GM19324 (cell line): ENCODE results near the gene TRIM44.
"Not testable (repeated sequence)": the region's sequence is repeated elsewhere in the genome, so short reads cannot be mapped to it uniquely, and the experiment has no call there.

Experiments
- ATAC-seq: cut with Tn5 transposase; IDR thresholded peaks from one replicate; pipeline ENCODE4 v1.9.1; 2021; ENCODE audit warnings: mild to moderate bottlenecking, moderate library complexity; ENCODE audit not compliant: unreplicated experiment, low FRiP score

TRIM44 gene

DNA sequence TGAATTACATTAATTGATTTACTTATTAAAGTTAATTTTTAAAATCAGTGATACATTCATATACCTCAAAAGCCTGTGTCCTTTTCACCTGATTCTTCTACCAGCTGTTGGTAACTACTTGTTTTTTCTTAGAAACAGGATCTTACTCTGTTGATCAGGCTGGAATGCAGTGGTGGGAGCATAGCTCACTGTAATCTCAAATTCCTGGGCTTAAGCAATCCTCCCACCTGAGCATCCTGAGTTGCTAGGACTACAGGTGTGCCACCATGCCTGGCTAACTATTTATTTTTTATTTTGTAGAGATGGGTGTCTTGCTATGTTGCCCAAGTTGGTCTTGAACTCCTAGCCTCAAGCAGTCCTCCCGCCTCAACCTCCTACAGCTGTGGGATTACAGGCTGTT is 4.7 kb downstream of the TRIM44 start:
- ATAC-seq: no peak

GRCh38 chr11:35668350-35668749 is 5.8 kb downstream of the TRIM44 start:
- not testable (repeated sequence) for ATAC-seq

- no peak for ATAC-seq
These were observed 9.0 kb downstream of the TRIM44 start for GRCh38 chr11:35671396-35672127.

DNA sequence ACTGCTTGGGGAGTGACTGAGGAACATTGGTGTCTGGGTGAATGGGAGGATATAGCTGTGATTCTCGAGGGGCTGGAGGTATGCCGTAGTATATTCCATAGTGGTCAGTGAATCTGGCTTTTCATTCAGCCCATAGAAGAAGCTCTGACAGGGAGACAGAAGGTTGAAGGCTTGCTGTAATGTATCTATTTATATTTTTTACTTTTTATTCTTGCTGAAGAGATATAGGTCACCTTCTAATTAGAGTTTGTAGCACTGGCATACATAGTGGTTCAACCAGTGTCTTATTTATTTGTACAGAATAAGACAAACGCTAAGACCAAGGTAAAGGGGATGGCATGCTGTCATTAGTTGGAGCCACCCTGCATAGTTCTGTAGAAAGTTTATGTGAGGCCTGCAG is 10.0 kb downstream of the TRIM44 start:
- no peak for ATAC-seq

GRCh38 chr11:35675901-35676610 is 13.5 kb downstream of the TRIM44 start:
- peak; percentile 79 for ATAC-seq

DNA sequence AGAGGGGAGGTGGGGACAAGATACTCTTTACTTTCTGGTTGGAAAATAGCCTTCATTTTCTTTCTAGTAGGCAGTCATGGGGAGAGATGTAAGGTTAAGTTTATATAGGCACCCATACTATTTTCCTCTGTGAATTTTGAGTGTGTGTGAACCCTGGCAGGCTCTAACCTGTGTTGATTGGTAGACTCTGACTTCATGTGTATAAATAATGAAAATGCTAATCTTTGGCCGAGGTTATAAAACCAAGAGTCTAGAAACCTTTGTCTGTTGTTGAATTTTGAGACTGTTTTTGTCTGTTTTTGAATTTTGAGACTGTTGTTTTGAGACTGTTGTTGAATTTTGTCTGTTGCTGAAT is 14.0 kb downstream of the TRIM44 start:
- no peak for ATAC-seq

DNA sequence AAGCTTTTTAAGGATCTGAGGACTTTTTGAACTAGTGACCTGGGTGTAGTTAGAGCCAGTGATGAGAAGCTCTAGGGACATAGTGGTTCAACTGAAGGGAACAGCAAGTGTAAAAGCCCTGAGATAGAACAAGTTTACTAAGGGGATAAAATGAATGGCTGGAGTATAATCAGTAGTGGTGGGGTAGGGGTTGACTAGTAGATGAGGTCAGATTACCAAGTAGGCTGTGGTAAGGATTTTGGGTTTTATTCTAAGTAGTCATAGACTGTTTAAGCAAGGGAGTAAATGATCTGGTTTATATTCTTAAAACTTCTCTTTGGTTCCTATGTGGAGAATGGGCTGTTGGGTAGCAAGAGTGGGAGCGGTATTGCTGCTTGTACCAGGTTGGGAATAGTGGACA is 15.3 kb downstream of the TRIM44 start:
- ATAC-seq: no peak

GRCh38 chr11:35678471-35678870 is 15.9 kb downstream of the TRIM44 start:
- no peak for ATAC-seq

GRCh38 chr11:35678975-35679374 is 16.4 kb downstream of the TRIM44 start:
- ATAC-seq: no peak

DNA sequence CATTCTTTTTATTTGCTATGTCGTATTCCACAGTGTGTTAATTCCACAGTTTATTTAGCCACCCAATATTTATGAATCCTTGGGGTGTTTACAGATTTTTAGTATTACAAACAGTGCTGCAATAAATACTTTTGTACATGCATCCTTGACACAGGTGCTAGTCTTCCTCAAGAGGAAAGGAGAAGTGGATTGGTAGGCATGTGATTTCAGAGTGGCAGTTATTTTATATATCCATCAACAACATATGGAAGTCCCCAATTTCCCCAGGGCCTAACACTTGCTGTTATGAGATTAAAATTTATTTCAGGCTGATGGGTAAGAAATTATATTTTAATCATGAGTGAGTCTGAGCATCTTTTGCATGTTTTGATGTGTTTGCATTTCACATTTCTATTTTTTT is 17.9 kb downstream of the TRIM44 start:
- ATAC-seq: no peak

DNA sequence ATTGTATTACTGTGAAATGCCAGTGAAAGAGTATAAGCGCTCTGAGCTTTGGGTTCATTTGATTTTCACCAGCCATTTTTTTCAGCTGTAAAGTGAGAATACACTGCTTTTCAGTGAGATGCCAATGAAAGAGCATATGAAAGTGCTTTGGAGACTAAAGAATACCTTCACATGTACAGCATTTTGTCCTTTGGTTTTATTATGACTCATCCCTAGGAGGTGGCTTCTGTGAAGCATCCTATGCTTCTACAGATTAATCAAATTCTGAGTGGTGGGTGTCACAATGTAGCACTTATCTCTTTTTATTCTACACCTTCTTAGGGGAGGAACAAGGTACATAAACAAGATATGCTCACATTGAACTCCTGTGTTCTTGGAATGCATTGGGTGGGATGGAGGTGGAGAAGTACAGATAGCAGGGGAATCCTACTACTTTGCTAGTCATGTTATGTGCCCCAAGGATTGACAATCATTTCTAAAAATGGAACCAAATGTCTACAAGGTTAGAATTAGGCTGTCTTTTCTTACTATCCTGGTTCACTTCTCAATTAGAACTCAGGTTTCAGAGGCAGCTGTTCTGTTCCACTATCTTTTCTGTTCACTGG is 18.7 kb downstream of the TRIM44 start:
- no peak for ATAC-seq

- no peak for ATAC-seq
These were observed 19.9 kb downstream of the TRIM44 start for GRCh38 chr11:35682230-35683173.

DNA sequence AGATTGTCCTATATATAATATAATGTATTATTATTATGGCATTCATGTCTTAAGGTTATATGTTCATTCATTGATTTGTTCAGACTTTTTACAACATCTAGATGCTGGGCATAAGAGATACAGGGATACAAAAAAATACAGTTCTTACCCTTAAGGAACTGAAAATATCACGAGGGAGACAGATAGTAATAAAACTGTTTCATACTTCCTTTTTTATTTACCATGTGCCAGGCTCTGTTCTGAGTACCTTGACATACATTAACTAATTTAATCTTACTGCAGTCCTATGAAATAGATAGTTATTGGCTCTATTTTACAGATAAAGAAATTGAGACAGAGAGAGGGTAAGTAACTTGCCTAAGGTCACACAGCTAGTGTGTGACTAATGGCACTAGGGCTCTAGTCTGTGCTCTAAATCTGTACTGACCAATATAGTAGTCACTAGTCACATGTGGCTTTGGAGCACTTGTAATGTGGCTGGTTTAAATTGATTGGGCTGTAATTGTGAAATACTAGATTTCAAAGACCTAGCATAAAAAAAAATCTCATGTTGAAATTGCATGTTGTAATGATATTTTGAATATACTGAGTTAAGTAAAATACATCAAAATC is 21.3 kb downstream of the TRIM44 start:
- peak; percentile 62 for ATAC-seq

GRCh38 chr11:35688023-35688422 is 25.4 kb downstream of the TRIM44 start:
- no peak for ATAC-seq

- ATAC-seq: no peak
These were observed 26.8 kb downstream of the TRIM44 start for GRCh38 chr11:35689081-35689996.

DNA sequence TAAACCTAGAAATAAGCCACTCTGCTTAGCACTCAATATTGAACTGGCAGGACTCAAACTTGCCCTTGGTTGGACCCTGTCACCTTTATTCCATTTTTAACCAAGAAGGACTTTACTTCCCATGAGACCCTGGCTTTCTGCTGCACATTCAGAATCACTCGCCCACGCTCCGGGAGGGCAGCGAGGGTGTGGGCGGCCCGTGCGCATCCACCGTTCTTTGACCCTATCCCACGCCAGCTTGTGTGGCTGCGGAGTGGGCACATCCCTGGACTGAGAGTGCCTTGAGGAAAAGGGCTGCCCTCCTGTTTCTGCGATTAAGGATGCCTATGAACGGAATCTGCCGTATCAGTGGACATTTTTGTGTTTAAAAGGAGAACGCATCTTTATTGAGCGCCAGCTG is 39.6 kb downstream of the TRIM44 start:
- no peak for ATAC-seq

- no peak for ATAC-seq
These were observed 46.8 kb downstream of the TRIM44 start for GRCh38 chr11:35709376-35709775.

DNA sequence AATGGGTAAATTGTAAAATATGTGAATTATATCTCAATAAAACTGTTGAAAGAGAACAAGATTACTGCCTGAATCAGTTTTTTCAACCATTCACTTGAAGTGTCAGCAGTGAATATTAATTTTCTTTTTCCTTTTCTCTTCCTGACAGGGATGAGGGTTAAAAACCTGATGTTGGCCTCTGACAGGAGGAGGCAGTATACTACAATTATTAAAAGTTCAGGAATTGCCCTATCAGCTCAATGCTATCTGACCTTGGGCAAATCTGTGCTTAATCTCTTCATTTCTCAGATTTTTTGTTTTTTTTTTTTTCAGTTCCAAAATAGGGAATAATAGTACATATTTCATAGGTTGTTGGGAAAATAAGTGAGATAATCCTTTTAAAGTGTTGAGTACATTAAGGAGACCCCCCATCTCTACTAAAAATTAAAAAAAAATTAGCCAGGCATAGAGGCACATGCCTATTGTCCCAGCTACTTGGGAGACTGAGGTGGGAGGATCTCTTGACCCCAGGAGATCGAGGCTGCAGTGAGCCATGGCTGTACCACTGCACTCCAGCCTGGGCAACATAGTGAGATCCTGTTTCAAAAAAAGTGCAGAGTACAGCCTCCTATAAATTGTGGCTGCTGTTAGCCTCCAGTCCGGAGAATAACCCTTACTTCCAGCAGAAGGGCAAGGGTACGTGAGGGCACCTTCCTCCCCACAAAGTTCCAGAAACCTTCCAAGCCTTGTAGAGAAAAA is 48.8 kb downstream of the TRIM44 start:
- no peak for ATAC-seq

GRCh38 chr11:35711924-35712323 is 49.3 kb downstream of the TRIM44 start:
- no peak for ATAC-seq
